Fibroblast of pulmonary artery (primary cell): ENCODE results near the gene FFAR3.

Experiments used
- DNase-seq: peaks from one replicate; pipeline ENCODE4 v3.0.0-alpha.2; 2010; ENCODE audit warnings: low read depth
- H3K4me3 ChIP-seq: replicated peaks from 2 replicates; pipeline ENCODE4 v1.5.1; 2011; ENCODE audit warnings: low read depth, mild to moderate bottlenecking, control low read depth, low read length, moderate library complexity
- TF ChIP-seq, protein P1 (sequence below): IDR thresholded peaks from 2 replicates; pipeline ENCODE4 v1.5.1; 2011; ENCODE audit warnings: mild to moderate bottlenecking, control low read depth, low read length, inconsistent platforms; ENCODE audit errors: missing control alignments

FFAR3 gene

DNA sequence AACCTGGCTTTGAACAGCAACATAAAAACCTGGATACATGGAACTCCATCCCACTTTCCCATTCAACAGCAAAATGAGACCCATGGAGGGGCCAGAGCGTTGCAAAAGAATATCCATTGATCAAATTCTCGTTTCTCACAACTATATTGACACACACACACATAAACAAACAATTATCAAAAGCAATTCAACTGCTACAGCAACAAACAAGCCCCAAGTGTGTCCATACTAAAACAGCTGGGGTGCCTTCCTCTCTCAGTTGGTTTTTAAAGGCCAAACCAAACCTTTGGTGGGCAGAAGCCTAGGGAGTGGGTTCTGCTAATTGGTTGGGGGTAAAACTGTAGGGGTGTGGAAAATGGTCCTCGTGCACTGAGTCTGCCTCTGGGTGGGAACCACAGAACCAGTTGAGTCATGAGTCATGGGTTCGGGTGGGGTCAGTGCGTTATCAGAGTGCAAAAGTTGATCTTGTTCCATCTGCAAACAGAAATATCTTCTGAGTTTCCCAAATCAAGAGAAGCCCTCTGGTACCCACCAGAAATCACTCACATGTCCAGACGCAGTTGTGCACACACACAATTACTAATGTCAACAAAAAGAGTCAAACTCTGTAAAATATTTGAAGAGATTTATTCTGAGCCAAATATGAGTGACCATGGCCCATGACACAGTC, 31.1 kb downstream of the FFAR3 start:
- TF ChIP-seq, protein P1, sequence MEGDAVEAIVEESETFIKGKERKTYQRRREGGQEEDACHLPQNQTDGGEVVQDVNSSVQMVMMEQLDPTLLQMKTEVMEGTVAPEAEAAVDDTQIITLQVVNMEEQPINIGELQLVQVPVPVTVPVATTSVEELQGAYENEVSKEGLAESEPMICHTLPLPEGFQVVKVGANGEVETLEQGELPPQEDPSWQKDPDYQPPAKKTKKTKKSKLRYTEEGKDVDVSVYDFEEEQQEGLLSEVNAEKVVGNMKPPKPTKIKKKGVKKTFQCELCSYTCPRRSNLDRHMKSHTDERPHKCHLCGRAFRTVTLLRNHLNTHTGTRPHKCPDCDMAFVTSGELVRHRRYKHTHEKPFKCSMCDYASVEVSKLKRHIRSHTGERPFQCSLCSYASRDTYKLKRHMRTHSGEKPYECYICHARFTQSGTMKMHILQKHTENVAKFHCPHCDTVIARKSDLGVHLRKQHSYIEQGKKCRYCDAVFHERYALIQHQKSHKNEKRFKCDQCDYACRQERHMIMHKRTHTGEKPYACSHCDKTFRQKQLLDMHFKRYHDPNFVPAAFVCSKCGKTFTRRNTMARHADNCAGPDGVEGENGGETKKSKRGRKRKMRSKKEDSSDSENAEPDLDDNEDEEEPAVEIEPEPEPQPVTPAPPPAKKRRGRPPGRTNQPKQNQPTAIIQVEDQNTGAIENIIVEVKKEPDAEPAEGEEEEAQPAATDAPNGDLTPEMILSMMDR = no peak
- no peak for DNase-seq
- H3K4me3 ChIP-seq = no peak overlapping the region

DNA sequence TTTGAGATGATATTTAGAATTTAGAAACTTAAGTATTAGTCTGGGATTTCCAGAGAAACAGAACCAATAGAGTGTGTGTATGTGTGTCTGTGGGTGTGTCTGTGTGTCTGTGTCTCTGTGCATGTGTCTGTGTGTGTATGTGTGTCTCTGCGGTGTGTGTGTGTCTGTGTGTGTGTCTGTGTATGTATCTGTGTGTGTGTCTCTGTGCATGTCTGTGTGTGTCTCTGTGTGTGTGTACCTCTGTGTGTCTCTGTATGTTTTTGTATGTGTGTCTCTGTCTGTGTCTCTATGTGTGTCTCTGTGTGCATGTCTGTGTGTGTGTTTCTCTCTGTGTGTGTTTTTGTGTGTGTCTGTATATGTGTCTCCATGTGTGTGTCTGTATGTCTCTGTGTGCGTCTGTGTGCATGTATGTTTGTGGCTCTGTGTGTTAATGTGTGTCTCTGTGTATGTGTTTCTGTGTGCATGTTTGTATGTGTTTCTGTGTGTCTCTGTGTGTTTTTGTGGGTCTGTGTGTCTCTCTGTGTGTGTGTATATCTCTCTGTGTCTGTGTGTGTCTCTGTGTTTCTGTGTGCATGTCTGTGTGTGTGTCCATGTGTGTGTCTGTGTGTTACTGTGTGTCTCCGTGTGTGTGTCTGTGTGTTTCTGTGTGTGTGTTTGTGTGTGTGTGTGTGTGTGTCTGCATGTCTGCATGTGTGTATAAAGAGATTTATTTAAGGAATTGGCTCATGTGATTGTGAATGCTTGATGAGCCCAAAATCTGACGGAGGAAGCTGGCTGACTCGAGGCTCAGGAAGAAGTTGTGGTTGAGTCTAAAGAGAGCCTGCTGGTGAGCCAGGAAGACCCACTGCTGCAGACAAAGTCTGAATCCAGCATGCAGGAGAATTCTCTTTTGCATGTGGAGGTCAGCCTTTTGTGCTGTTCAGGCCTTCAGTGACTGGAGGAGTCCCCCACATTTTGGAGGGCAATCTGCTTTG, 34.8 kb downstream of the FFAR3 start:
- TF ChIP-seq, protein P1 = no peak
- no peak for DNase-seq
- no peak overlapping the region for H3K4me3 ChIP-seq

DNA sequence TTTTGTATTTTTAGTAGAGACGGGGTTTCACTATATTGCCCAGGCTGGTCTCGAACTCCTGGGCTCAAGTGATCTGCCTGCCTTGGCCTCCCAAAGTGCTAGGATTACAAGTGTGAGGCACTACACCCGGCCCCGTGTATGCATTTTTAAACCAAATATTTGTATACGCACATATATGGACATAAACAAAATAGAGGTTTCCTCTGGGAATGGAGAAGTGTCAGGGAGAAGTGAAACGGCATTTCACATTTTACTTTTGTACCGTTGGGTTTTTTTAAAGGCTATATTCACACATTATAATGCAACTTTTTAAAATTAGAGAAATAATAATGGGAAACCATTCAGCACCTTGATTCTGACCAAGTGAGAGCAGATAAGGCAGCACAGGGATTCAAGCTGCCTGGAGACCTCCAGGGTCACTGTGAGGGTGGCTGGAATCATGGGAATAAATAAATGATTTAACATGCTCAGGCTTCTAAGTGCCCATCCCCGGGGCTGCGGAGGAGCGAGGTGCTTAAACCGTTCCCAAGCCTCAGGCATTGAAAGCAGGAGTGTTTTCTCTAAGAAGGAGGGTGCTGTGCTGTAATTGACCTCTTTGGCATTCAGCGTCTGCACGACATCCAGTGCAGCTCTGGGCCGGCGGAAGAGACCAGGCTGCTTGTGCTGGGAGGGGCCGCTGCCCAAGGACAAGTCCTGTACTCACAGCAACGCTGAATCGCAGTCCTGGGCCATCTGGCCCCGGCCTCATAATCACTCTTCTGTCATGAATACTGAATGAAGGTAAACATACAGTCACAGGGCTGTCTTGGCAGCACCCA, 37.3 kb downstream of the FFAR3 start:
- TF ChIP-seq, protein P1 = no peak
- H3K4me3 ChIP-seq = no peak overlapping the region
- no peak for DNase-seq

DNA sequence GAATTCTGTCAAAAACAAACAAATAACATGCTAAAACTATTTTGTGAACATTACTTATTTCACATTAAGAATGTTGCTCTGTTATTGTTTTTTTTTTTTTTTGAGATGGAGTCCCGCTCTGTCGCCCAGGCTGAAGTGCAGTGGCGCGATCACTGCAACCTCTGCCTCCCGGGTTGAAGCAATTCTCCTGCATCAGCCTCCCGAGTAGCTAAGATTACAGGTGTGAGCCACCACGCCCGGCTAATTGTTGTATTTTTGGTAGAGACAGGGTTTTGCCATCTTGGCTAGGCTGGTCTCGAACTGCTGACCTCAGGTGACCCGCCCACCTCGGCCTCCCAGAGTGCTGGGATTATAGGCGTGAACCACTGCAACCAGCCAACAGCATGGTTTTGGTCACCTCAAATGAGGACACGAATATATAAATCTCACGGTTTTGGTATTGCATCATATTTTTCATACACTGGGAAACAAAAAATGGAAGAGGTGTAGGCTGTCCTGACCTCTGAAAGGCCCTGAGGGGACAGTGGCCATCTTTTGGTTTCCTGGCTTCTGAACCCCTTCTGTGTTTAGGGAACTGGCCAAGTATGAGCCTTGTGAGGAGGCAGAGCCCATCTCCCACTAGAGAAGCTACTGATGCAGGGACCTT, 38.1 kb downstream of the FFAR3 start:
- H3K4me3 ChIP-seq = no peak overlapping the region
- DNase-seq = no peak
- TF ChIP-seq, protein P1 = no peak

DNA sequence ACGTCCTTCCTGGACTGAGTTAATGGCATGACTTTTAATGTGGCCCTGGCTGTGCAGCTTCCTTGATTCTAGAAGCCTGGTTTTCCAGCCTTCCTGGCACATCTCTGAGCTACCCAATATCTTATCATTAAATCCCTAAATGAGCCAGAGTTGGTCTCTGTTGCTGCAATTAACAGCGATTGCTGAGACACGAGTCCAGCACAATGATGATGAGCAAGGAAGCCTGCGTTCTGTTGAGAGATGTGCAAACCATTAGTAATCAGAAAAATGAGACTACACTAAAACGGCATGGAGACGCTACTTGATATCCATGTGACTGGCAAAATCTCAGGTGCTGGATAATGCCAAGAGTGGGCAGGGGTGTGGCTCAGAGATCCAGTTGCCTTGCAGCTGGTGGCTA, 38.8 kb downstream of the FFAR3 start:
- TF ChIP-seq, protein P1 = no peak

DNA sequence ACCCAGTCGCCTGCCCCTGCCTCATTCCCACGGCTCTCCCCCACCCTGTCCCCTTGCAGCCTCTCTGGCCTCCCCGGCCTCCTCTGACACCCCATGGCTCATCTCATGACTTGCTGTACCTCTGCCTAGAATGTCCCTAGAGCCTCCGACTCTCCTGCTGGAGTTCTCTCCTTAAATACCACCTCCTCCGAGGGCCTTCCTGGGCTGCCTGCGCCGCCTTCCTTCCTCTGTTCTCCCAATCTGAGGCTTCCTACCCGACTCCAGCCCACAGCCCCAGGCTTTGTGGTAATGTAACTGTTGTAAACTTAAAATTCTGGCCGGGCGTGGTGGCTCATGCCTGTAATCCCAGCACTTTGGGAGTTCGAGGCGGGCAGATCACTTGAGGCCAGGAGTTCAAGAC, 40.3 kb downstream of the FFAR3 start:
- no peak overlapping the region for H3K4me3 ChIP-seq
- TF ChIP-seq, protein P1 = no peak
- no peak for DNase-seq

More for the DNA sequence above, 38.8 kb downstream of the FFAR3 start:
- H3K4me3 ChIP-seq = no peak overlapping the region
- no peak for DNase-seq
